HL-60 (cell line): ENCODE results near the gene SULT1A2.

Source experiments
- DNase-seq, 2 experiments: peaks; one replicate each; pipeline ENCODE4 v3.0.0-alpha.2; 2010 to 2020; ENCODE audit warnings: low read depth in 1 of 2, low spot score in 1 of 2
- H3K27ac ChIP-seq: fragments of 250-450 bp; sonication (Bioruptor Pico); replicated peaks from 2 replicates; pipeline ENCODE4 v1.5.1; 2020; ENCODE audit warnings: mild to moderate bottlenecking, moderate library complexity
- H3K27me3 ChIP-seq: fragments of 250-450 bp; sonication (Bioruptor Pico); 2 replicates; pipeline ENCODE4 v1.5.1; 2021; ENCODE audit warnings: mild to moderate bottlenecking, moderate library complexity; ENCODE audit not compliant: insufficient read depth, poor library complexity, severe bottlenecking
- H3K4me3 ChIP-seq: replicated peaks from 2 replicates; pipeline ENCODE4 v1.5.1; 2011; ENCODE audit warnings: mild to moderate bottlenecking, control low read depth, low read length; ENCODE audit not compliant: insufficient read depth
- GABPA ChIP-seq: IDR thresholded peaks from 2 replicates; pipeline ENCODE4 v1.6.1; 2012; ENCODE audit warnings: low read depth
- POLR2AphosphoS5 ChIP-seq: IDR thresholded peaks from 2 replicates; pipeline ENCODE4 v1.6.1; 2012; ENCODE audit warnings: low read depth
- SPI1 ChIP-seq: IDR thresholded peaks from 2 replicates; pipeline ENCODE4 v1.6.1; 2012; ENCODE audit warnings: low read depth, mild to moderate bottlenecking, borderline replicate concordance
- TF ChIP-seq, protein P1 (sequence below): IDR thresholded peaks from one replicate; pipeline ENCODE4 v1.5.1; 2011; ENCODE audit warnings: low read length, control low read depth, inconsistent platforms; ENCODE audit not compliant: insufficient read depth
- TF ChIP-seq, protein P2 (sequence below): IDR thresholded peaks from 2 replicates; pipeline ENCODE4 v1.6.1; 2012; ENCODE audit warnings: low read depth; ENCODE audit not compliant: insufficient replicate concordance

SULT1A2 gene

DNA sequence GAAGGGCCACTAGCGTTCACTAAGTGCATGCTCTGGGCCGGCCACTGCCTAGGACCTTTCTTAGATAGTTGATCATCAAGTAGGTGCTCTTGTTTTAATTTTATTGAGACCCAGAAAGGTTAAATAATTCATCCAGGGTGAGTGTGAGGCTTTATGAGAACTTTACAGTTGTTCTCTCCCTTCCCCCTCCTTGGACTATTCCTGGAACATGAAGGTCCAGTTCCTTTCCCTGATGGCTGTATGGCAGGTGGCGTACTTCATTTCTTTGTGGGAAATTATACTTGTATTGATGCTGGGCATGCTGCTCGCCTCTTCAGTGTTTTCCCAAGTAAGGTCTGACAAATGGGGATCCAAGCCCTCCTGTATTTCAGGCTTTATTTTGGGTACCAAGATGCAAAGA, 34.7 kb downstream of the SULT1A2 start:
- Histone ChIP-seq H3K27me3 (no peaks in the 10 kb centered on the region), H3K4me3 (no peak overlapping the region), H3K27ac (no peak overlapping the region)
- no peak for DNase-seq
- TF ChIP-seq GABPA (no peak), SPI1 (no peak), POLR2AphosphoS5 (no peak)
- TF ChIP-seq, protein P1, sequence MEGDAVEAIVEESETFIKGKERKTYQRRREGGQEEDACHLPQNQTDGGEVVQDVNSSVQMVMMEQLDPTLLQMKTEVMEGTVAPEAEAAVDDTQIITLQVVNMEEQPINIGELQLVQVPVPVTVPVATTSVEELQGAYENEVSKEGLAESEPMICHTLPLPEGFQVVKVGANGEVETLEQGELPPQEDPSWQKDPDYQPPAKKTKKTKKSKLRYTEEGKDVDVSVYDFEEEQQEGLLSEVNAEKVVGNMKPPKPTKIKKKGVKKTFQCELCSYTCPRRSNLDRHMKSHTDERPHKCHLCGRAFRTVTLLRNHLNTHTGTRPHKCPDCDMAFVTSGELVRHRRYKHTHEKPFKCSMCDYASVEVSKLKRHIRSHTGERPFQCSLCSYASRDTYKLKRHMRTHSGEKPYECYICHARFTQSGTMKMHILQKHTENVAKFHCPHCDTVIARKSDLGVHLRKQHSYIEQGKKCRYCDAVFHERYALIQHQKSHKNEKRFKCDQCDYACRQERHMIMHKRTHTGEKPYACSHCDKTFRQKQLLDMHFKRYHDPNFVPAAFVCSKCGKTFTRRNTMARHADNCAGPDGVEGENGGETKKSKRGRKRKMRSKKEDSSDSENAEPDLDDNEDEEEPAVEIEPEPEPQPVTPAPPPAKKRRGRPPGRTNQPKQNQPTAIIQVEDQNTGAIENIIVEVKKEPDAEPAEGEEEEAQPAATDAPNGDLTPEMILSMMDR = no peak
- TF ChIP-seq, protein P2, sequence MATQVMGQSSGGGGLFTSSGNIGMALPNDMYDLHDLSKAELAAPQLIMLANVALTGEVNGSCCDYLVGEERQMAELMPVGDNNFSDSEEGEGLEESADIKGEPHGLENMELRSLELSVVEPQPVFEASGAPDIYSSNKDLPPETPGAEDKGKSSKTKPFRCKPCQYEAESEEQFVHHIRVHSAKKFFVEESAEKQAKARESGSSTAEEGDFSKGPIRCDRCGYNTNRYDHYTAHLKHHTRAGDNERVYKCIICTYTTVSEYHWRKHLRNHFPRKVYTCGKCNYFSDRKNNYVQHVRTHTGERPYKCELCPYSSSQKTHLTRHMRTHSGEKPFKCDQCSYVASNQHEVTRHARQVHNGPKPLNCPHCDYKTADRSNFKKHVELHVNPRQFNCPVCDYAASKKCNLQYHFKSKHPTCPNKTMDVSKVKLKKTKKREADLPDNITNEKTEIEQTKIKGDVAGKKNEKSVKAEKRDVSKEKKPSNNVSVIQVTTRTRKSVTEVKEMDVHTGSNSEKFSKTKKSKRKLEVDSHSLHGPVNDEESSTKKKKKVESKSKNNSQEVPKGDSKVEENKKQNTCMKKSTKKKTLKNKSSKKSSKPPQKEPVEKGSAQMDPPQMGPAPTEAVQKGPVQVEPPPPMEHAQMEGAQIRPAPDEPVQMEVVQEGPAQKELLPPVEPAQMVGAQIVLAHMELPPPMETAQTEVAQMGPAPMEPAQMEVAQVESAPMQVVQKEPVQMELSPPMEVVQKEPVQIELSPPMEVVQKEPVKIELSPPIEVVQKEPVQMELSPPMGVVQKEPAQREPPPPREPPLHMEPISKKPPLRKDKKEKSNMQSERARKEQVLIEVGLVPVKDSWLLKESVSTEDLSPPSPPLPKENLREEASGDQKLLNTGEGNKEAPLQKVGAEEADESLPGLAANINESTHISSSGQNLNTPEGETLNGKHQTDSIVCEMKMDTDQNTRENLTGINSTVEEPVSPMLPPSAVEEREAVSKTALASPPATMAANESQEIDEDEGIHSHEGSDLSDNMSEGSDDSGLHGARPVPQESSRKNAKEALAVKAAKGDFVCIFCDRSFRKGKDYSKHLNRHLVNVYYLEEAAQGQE = no peak

DNA sequence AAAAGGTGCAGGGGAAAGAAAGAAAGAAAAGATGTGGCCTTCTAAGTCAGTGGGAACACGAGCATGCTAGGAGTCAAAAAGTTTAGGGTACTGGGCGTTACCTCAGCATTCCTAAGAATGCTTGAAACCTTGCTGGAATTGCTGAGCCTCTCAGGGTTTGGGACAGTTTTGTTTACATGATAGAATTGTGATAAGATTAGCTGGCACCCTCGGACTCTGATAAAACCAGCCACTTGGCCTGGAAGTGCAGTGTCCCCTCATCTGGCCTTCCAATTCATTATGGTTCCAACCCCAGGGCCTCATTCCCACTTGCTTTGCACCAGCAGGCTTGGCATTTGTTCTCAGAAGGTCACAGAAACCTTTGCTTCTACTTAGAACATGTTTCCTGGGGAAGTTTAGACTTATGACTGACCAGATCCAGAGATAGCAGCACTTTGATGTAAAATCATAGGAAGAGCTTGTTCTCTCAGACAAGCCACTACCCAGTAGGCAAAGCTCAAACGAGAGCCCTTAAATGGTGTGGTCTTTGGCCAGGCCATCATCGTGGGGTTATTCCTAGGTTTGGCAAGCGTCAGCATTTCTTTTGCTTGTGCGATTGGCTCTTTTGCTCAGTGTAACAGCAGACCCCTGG, 35.2 kb downstream of the SULT1A2 start:
- DNase-seq = no peak
- H3K4me3 ChIP-seq = no peak overlapping the region
- H3K27me3 ChIP-seq = no peaks in the 10 kb centered on the region
- no peak for TF ChIP-seq SPI1
- TF ChIP-seq, protein P1 = no peak
- TF ChIP-seq, protein P2 = no peak
- no peak for TF ChIP-seq GABPA
- TF ChIP-seq POLR2AphosphoS5 = no peak
- H3K27ac ChIP-seq = no peak overlapping the region

DNA sequence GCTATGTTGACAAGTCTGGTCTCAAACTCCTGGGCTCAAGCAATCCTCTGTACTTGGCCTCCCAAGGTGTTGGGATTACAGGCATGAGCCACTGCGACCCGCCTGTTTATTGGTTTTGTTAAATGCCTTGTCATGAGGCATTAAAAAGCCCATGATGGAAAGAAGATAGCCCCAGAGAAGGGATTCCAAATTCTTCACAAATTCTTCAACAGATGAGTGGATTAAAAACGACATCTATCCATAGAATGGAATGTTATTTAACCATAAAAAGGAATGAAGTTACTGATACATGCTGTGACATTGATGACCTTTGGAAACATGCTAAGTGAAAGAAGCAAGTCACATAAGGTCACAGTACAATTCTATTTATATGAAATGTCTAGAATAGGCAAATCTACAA, 38.4 kb downstream of the SULT1A2 start:
- Histone ChIP-seq H3K4me3 (no peak overlapping the region), H3K27ac (no peak overlapping the region), H3K27me3 (no peaks in the 10 kb centered on the region)
- TF ChIP-seq, protein P2 = no peak
- TF ChIP-seq POLR2AphosphoS5 (no peak), GABPA (no peak), SPI1 (no peak)
- TF ChIP-seq, protein P1 = no peak
- no peak for DNase-seq
